ENCODE measurements around the gene CLIC2. TPM values are rescaled to one million over a fixed set of nuclear protein-coding genes. Genes with fewer than 3 reads are reported as not detected.

The CLIC2 gene
- total and polyA plus RNA-seq, 10 of the 15 experiments (the other 5 are each of a cell fraction or from before 2014, with no cell fraction given): 18.4 to 41.0 (median 21.1) TPM

DNA sequence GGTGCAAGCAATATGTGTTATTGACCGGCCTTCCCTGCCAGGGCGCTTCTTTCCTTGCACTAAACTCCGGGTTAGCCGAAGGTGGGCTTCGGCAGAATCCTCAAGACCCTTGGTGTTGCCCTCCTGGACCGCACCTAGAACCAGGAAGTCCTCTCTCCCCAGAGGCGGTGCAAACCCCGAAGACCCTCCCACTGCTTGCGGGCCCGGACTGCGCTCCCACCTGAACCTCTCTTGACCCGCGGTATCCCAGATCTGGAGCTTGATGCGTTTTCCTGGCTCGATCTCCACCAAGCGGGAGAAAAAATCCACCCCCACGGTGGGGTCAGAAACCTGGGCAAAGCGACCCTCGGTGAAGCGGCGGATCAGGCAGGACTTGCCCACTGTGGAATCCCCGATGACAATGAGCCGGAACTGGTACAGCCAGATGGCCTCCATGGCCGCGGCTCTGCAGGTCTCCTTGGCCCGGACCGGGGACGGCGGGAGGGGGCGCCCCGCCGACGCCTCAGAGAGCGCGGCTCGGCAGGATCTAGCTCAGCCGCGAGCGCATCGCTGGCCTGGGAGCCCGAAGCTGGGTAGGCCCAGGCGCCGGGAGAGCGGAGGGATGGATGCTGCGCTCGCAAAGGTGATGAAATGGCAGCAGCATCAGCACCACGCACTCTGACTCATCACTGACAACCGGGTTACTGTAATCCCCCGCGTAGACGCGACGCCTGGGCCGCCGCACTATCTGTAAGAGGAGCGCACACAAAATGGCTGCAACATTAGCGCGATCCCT, 70.4 kb downstream of the CLIC2 start, which contains the start of gene RAB39B (continued):
- no peak for TF ChIP-seq BMI1 (IDR thresholded peaks at IDR 0.05; ENCODE audit: borderline replicate concordance)
- TF ChIP-seq, protein P1, sequence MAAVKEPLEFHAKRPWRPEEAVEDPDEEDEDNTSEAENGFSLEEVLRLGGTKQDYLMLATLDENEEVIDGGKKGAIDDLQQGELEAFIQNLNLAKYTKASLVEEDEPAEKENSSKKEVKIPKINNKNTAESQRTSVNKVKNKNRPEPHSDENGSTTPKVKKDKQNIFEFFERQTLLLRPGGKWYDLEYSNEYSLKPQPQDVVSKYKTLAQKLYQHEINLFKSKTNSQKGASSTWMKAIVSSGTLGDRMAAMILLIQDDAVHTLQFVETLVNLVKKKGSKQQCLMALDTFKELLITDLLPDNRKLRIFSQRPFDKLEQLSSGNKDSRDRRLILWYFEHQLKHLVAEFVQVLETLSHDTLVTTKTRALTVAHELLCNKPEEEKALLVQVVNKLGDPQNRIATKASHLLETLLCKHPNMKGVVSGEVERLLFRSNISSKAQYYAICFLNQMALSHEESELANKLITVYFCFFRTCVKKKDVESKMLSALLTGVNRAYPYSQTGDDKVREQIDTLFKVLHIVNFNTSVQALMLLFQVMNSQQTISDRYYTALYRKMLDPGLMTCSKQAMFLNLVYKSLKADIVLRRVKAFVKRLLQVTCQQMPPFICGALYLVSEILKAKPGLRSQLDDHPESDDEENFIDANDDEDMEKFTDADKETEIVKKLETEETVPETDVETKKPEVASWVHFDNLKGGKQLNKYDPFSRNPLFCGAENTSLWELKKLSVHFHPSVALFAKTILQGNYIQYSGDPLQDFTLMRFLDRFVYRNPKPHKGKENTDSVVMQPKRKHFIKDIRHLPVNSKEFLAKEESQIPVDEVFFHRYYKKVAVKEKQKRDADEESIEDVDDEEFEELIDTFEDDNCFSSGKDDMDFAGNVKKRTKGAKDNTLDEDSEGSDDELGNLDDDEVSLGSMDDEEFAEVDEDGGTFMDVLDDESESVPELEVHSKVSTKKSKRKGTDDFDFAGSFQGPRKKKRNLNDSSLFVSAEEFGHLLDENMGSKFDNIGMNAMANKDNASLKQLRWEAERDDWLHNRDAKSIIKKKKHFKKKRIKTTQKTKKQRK (IDR thresholded peaks at IDR 0.05; ENCODE audit: low read depth, low read length): no peak
- no peak for TF ChIP-seq ATF7 (IDR thresholded peaks at IDR 0.05; ENCODE audit: low read depth)
- TF ChIP-seq PML (IDR thresholded peaks at IDR 0.05; ENCODE audit: low read length): 0 out of 2 replicates have a peak, but pooled peaks have one; percentile 49
- TF ChIP-seq ATF3 (IDR thresholded peaks at IDR 0.05; ENCODE audit: borderline replicate concordance, extremely low read depth, low read depth, low read length): no peak
- TF ChIP-seq YY1 (IDR thresholded peaks at IDR 0.05; ENCODE audit: low read depth, low read length): peak; percentile 95
- TF ChIP-seq KDM1A (IDR thresholded peaks at IDR 0.05; ENCODE audit: borderline replicate concordance): peak; percentile 90; the same call in 1 of the 2 replicates
- TF ChIP-seq ZSCAN29 (IDR thresholded peaks at IDR 0.05): peak; percentile 99
- no peak for TF ChIP-seq SP1 (IDR thresholded peaks at IDR 0.05; ENCODE audit: low read depth, low read length)
- no peak for TF ChIP-seq HCFC1 (IDR thresholded peaks at IDR 0.05; ENCODE audit: low read length)
- peak; percentile 71; the same call in 1 of the 2 replicates for TF ChIP-seq RCOR1 (conservative IDR thresholded peaks at IDR 0.05; ENCODE audit: low read depth, low read length)
- peak; percentile 48; the same call in 1 of the 2 replicates for TF ChIP-seq IKZF1 (conservative IDR thresholded peaks at IDR 0.05)
- TF ChIP-seq RFX5 (IDR thresholded peaks at IDR 0.05; ENCODE audit: low read depth, low read length): no peak
- TF ChIP-seq GABPA (IDR thresholded peaks at IDR 0.05; ENCODE audit: low read depth): no peak
- no peak for TF ChIP-seq SMARCA5 (IDR thresholded peaks at IDR 0.05)
- TF ChIP-seq, protein P2, sequence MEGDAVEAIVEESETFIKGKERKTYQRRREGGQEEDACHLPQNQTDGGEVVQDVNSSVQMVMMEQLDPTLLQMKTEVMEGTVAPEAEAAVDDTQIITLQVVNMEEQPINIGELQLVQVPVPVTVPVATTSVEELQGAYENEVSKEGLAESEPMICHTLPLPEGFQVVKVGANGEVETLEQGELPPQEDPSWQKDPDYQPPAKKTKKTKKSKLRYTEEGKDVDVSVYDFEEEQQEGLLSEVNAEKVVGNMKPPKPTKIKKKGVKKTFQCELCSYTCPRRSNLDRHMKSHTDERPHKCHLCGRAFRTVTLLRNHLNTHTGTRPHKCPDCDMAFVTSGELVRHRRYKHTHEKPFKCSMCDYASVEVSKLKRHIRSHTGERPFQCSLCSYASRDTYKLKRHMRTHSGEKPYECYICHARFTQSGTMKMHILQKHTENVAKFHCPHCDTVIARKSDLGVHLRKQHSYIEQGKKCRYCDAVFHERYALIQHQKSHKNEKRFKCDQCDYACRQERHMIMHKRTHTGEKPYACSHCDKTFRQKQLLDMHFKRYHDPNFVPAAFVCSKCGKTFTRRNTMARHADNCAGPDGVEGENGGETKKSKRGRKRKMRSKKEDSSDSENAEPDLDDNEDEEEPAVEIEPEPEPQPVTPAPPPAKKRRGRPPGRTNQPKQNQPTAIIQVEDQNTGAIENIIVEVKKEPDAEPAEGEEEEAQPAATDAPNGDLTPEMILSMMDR (IDR thresholded peaks at IDR 0.05 in 2 of 3, conservative IDR thresholded peaks at IDR 0.05 in 1 of 3; ENCODE audit: control insufficient read depth in 2 of 3, extremely low read depth in 1 of 3, insufficient read depth in 1 of 3, low read depth in 3 of 3, low read length in 3 of 3): peak in 1 of 3 experiments; percentile 7; a peak in 1 of 6 replicates
- TF ChIP-seq PBX3 (IDR thresholded peaks at IDR 0.05; ENCODE audit: insufficient replicate concordance, low read depth, low read length): no peak
- no peak for TF ChIP-seq NFXL1 (IDR thresholded peaks at IDR 0.05; ENCODE audit: borderline replicate concordance)
- no peak for TF ChIP-seq ZZZ3 (IDR thresholded peaks at IDR 0.05; ENCODE audit: control insufficient read depth, insufficient read length, low read depth)
- peak; percentile 24; the same call in 1 of the 2 replicates for TF ChIP-seq SMC3 (IDR thresholded peaks at IDR 0.05; ENCODE audit: borderline replicate concordance, low read length)
